Endodermal cell (in vitro differentiated cells): ENCODE results near the gene C19orf73. TPM values are rescaled to one million over a fixed set of nuclear protein-coding genes. Genes with fewer than 3 reads are reported as not detected.
A peak's percentile ranks its signal among the peaks of the same experiment; 100 is the strongest.
"Not testable (repeated sequence)": the region's sequence is repeated elsewhere in the genome, so short reads cannot be mapped to it uniquely, and the experiment has no call there.

Experiments
- DNase-seq: peaks from one replicate; pipeline ENCODE4 v3.0.0-alpha.2; 2017
- H3K27ac ChIP-seq: 2 replicates; pipeline ENCODE4 v1.5.1; 2013; ENCODE audit warnings: mild to moderate bottlenecking, low read depth, low read length, moderate library complexity
- H3K27me3 ChIP-seq: 2 replicates; pipeline ENCODE4 v1.6.1; 2013; ENCODE audit warnings: mild to moderate bottlenecking, low read length, moderate library complexity; ENCODE audit not compliant: insufficient read depth, control insufficient read depth, poor library complexity, severe bottlenecking
- H3K36me3 ChIP-seq: 2 replicates; pipeline ENCODE4 v1.7.0; 2013; ENCODE audit warnings: mild to moderate bottlenecking, low read length, moderate library complexity; ENCODE audit not compliant: control insufficient read depth, insufficient read depth
- H3K4me1 ChIP-seq: one replicate; pipeline ENCODE4 v1.7.0; 2013; ENCODE audit warnings: low read length; ENCODE audit not compliant: control insufficient read depth, insufficient read depth
- H3K4me3 ChIP-seq: 2 replicates; pipeline ENCODE4 v1.5.1; 2013; ENCODE audit warnings: mild to moderate bottlenecking, low read length, moderate library complexity
- H3K9ac ChIP-seq: 2 replicates; pipeline ENCODE4 v1.6.1; 2013; ENCODE audit warnings: mild to moderate bottlenecking, low read length, moderate library complexity; ENCODE audit not compliant: poor library complexity, severe bottlenecking; ENCODE audit errors: extremely low read depth
- H3K9me3 ChIP-seq: 2 replicates; pipeline ENCODE4 v1.6.1; 2013; ENCODE audit warnings: mild to moderate bottlenecking, low read length, moderate library complexity; ENCODE audit not compliant: control insufficient read depth
- H3K27ac Mint-ChIP-seq: 2 replicates; pipeline ENCODE4 v1.8.0; 2020; ENCODE audit warnings: mixed read lengths
- H3K27me3 Mint-ChIP-seq: 2 replicates; pipeline ENCODE4 v1.8.0; 2021; ENCODE audit warnings: mild to moderate bottlenecking, mixed read lengths; ENCODE audit not compliant: insufficient read depth
- H3K36me3 Mint-ChIP-seq: 2 replicates; pipeline ENCODE4 v1.8.0; 2020; ENCODE audit warnings: low read depth, mixed read lengths
- H3K4me1 Mint-ChIP-seq: 2 replicates; pipeline ENCODE4 v1.8.0; 2020; ENCODE audit warnings: mixed read lengths
- H3K4me3 Mint-ChIP-seq: 2 replicates; pipeline ENCODE4 v1.8.0; 2020; ENCODE audit warnings: mild to moderate bottlenecking, moderate library complexity, mixed read lengths
- H3K9me3 Mint-ChIP-seq: 2 replicates; pipeline ENCODE4 v1.8.0; 2020; ENCODE audit warnings: mild to moderate bottlenecking, mixed read lengths
- CTCF ChIP-seq: fragments of 200-600 bp; sonication (generic); conservative IDR thresholded peaks from 2 replicates; pipeline ENCODE4 v1.5.0; 2021; ENCODE audit warnings: antibody characterized with exemption, mild to moderate bottlenecking
- WGBS, 2 experiments: methylation state at CpG; one replicate each; pipeline versions ENCODE4 v1.1.5 to v1.1.7; 2013; ENCODE audit warnings: missing lambda C conversion rate in 2 of 2, mixed read lengths in 1 of 2; ENCODE audit not compliant: insufficient coverage in 1 of 2, insufficient read length in 1 of 2; 5-methylcytosine and 5-hydroxymethylcytosine counted together
- total RNA-seq, 2 donors: library from RNA; stranded (reverse); fragmentation: NEBNext Ultra II Directional in 1 of 2; extraction: Animal tissue kit (Norgen Biotek cat#: 25700) in 1 of 2; gene quantifications; 2 replicates in 1 of 2; 3 replicates in 1 of 2; pipeline ENCODE4 v1.2.1, GENCODE V29; 2021

Gene C19orf73
- total RNA-seq, 2 donors from 2014 or later, result 1.9 to 2.5 TPM

GRCh38 chr19:49148044-49148682 lies 29.2 kb upstream of the C19orf73 start:
- 79 to 87% methylated on average over 9 to 11 of the region's 11 CpGs for WGBS, 2 experiments
- Mint-ChIP-seq H3K27ac (peak overlapping the region; percentile 82), H3K4me3 (peak overlapping the region; percentile 75)

GRCh38 chr19:49146408-49146770 lies 27.4 kb upstream of the C19orf73 start:
- H3K4me3 ChIP-seq, result peak overlapping the region; percentile 71
- peak overlapping the region; percentile 64 for H3K4me3 Mint-ChIP-seq
- not testable (repeated sequence) for H3K9ac ChIP-seq

More at GRCh38 chr19:49148044-49148682, 29.2 kb upstream of the C19orf73 start:
- H3K27me3 ChIP-seq, result peaks cover 6% of the 10 kb centered on the region
- H3K27ac ChIP-seq, result no peak overlapping the region
- Mint-ChIP-seq H3K36me3 (no peaks in the 10 kb centered on the region), H3K9me3 (peaks cover 4% of the 10 kb centered on the region), H3K27me3 (peaks cover 23% of the 10 kb centered on the region), H3K4me1 (peaks cover 12% of the 10 kb centered on the region)
- no peak for DNase-seq
- H3K9ac ChIP-seq, result no peak overlapping the region
- no peaks in the 10 kb centered on the region for H3K9me3 ChIP-seq
- H3K36me3 ChIP-seq, result no peaks in the 10 kb centered on the region
- no peak for TF ChIP-seq CTCF
- peaks cover 6% of the 10 kb centered on the region for H3K4me1 ChIP-seq
- peak overlapping the region; percentile 94 for H3K4me3 ChIP-seq

GRCh38 chr19:49145573-49146407 lies 26.8 kb upstream of the C19orf73 start:
- TF ChIP-seq CTCF, result peak; percentile 99
- 8 to 24% methylated on average over 11 to 30 of the region's 30 CpGs for WGBS, 2 experiments
- Mint-ChIP-seq H3K4me1 (peaks cover 17% of the 10 kb centered on the region), H3K27ac (peak overlapping the region; percentile 93), H3K9me3 (no peaks in the 10 kb centered on the region), H3K27me3 (peaks cover 10% of the 10 kb centered on the region), H3K36me3 (no peaks in the 10 kb centered on the region), H3K4me3 (peak overlapping the region; percentile 64)
- Histone ChIP-seq H3K4me1 (peaks cover 2% of the 10 kb centered on the region), H3K36me3 (no peaks in the 10 kb centered on the region), H3K4me3 (peak overlapping the region; percentile 71), H3K9ac (no peak overlapping the region), H3K9me3 (no peaks in the 10 kb centered on the region), H3K27me3 (no peaks in the 10 kb centered on the region), H3K27ac (no peak overlapping the region)
- peak; percentile 99 for DNase-seq

More at GRCh38 chr19:49146408-49146770, 27.4 kb upstream of the C19orf73 start:
- H3K4me1 Mint-ChIP-seq, result peaks cover 17% of the 10 kb centered on the region
- peak overlapping the region; percentile 93 for H3K27ac Mint-ChIP-seq
- WGBS, 2 experiments, result 41 to 50% methylated on average over 1 to 7 of the region's 7 CpGs
- H3K27me3 Mint-ChIP-seq, result peaks cover 12% of the 10 kb centered on the region
- not testable (repeated sequence) for H3K27me3 ChIP-seq, H3K4me1 ChIP-seq, H3K27ac ChIP-seq, H3K9me3 Mint-ChIP-seq, H3K36me3 Mint-ChIP-seq, H3K9me3 ChIP-seq, DNase-seq, H3K36me3 ChIP-seq
